Measurements from ENCODE around the gene KRT82.

KRT82 gene

DNA sequence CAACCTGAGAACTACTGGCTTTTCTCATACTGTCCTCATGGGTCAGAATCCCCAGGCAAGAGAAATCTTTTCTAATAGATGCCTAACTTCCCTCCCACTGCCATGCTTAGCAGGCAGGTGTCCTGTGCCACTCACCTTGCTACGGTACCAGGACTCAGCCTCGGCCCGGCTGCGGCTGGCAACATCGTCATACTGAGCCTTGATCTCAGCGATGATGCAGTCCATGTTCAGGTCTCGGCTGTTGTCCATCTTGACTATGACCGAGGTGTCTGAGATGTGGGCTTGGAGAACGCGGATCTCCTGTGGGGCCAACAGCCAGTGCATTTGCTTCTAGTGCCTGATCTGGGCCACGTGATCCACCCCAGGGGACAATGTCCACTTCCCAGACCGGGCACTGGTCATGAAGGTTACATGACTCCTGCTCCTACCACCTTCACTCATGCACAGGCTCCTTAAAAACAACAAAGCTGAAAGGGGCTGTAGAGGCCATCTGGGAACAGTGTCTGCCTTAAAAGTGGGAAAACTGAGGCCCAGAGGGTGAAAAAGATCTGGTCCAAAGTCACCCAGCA is 42.9 kb downstream of the KRT82 start:
- Histone ChIP-seq H3K4me3 (ENCODE audit: low read length) (no peak overlapping the region), H3K27ac (ENCODE audit: low read length) (no peak overlapping the region), H3K4me1 (ENCODE audit: insufficient read depth, low read length) (no peaks in the 10 kb centered on the region), H3K9me3 (ENCODE audit: insufficient read depth, low read depth, low read length) (no peaks in the 10 kb centered on the region), H3K27me3 (ENCODE audit: insufficient read depth, low read length) (no peaks in the 10 kb centered on the region), H3K9ac (ENCODE audit: low read depth, low read length) (no peak overlapping the region), H3K36me3 (ENCODE audit: insufficient read depth, low read depth, low read length) (no peaks in the 10 kb centered on the region)

DNA sequence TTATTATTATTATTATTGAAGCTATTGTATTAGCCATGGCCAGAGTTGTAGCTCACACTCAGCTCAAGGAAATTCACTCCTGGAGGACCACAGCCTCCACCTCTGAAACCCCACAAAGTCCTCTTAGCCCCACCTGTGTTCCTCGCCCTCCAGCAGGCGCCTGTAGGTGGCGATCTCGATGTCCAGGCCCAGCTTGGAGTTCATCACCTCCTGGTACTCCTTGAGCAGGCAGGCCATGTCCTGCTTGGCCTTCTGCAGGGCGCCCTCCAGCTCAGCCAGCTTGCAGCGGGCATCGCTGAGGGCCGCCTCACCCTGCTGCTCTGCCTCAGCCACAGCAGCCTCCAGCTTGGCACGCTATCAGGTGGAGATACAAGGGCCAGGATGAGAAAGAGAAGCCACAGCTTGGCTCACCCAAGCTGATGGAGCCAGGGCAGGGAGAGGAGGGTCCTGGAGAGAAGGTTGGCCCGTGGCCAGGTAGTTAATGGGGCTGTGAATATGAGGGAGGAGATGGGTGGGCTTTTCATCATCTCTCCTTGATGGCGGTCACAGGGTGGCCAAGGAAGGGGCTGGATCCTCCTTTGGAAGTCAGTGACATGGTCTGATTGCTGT is 43.9 kb downstream of the KRT82 start:
- Histone ChIP-seq H3K4me3 (ENCODE audit: low read length) (no peak overlapping the region), H3K4me1 (ENCODE audit: insufficient read depth, low read length) (no peaks in the 10 kb centered on the region), H3K36me3 (ENCODE audit: insufficient read depth, low read depth, low read length) (no peaks in the 10 kb centered on the region), H3K27me3 (ENCODE audit: insufficient read depth, low read length) (no peaks in the 10 kb centered on the region), H3K9ac (ENCODE audit: low read depth, low read length) (no peak overlapping the region), H3K27ac (ENCODE audit: low read length) (no peak overlapping the region), H3K9me3 (ENCODE audit: insufficient read depth, low read depth, low read length) (no peaks in the 10 kb centered on the region)

DNA sequence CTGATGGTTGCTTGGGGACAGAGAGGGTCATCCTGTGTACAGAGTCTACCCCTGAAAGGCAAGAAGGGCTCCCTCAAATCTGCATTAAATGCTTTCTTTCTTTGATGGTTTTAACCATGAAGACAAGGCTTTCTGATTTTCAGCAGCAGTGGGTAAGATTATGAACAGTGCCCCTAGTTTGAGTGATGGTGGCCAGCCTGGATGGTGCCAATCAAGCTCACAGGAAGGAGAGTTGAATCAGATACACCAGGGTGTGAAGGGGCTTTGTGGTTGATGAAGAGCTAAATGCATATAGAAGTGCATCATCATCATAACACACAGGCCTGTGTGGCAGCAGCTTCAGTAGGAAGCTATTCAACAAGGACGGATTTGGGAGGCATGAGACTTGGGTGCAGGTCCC is 44.6 kb downstream of the KRT82 start:
- no peak overlapping the region for H3K4me3 ChIP-seq (ENCODE audit: low read length)
- no peaks in the 10 kb centered on the region for H3K36me3 ChIP-seq (ENCODE audit: insufficient read depth, low read depth, low read length)
- no peak overlapping the region for H3K9ac ChIP-seq (ENCODE audit: low read depth, low read length)
- H3K9me3 ChIP-seq (ENCODE audit: insufficient read depth, low read depth, low read length), result no peaks in the 10 kb centered on the region
- no peaks in the 10 kb centered on the region for H3K4me1 ChIP-seq (ENCODE audit: insufficient read depth, low read length)
- H3K27ac ChIP-seq (ENCODE audit: low read length), result no peak overlapping the region
- H3K27me3 ChIP-seq (ENCODE audit: insufficient read depth, low read length), result no peaks in the 10 kb centered on the region

DNA sequence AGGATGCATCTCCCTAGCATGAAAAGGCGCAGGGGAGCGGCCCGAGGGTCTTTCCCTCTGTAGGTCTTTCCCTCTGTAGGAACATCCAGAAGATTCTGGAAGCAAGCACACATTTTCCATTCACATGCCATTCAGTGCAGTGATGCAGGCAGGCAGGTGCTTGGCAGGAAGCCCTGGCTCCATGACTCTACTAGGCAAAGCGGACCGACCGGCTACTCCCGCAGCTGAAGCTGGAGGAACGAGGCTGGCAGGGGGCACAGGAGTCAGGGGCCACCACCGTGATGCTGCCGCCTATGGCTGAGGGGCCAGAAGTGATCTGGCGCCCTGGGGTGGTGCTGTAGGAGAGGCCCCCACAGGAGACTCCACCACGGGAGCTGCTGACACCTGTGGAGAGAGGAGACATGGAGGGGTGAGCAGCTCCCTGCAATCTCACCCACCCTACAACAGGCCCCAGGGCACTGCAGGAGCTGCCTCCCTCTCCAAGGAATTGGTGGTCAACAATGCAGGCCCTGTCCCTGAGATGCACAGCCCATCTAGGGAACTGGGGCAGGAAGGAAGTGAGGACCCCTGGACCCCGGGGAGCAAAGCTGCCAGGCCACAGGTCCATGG is 45.4 kb downstream of the KRT82 start:
- no peaks in the 10 kb centered on the region for H3K27me3 ChIP-seq (ENCODE audit: insufficient read depth, low read length)
- H3K27ac ChIP-seq (ENCODE audit: low read length), result no peak overlapping the region
- H3K4me1 ChIP-seq (ENCODE audit: insufficient read depth, low read length), result no peaks in the 10 kb centered on the region
- no peak overlapping the region for H3K9ac ChIP-seq (ENCODE audit: low read depth, low read length)
- no peaks in the 10 kb centered on the region for H3K9me3 ChIP-seq (ENCODE audit: insufficient read depth, low read depth, low read length)
- H3K4me3 ChIP-seq (ENCODE audit: low read length), result no peak overlapping the region
- no peaks in the 10 kb centered on the region for H3K36me3 ChIP-seq (ENCODE audit: insufficient read depth, low read depth, low read length)

DNA sequence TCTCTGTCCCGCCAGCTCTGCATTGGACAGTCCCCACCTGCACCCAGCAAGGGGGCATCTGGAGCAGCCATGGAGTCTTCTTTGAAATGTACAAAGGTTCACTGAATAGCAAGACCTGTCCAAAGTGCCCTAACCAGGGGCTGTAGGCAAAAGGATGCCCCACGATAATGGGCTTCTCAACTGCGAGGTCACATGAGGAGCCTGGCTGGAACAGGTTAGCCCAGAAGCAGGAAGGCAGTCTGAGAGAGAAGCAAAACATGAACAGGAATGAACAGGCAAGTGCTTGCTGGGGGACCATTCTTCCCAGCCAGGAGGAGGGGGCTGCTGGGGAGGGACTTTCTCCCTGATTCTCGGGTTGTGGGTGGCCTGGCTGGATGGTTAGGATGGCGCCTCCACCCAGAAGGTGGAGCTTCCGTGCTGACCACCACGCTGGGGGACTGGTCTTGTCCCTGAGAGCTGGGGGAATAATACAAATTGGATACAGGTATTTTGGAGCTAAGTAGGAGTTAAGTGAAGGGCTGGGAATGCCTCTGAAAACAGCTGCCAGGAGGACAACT is 46.0 kb downstream of the KRT82 start:
- Histone ChIP-seq H3K27ac (ENCODE audit: low read length) (no peak overlapping the region), H3K4me1 (ENCODE audit: insufficient read depth, low read length) (no peaks in the 10 kb centered on the region), H3K4me3 (ENCODE audit: low read length) (no peak overlapping the region), H3K27me3 (ENCODE audit: insufficient read depth, low read length) (no peaks in the 10 kb centered on the region), H3K9ac (ENCODE audit: low read depth, low read length) (no peak overlapping the region), H3K9me3 (ENCODE audit: insufficient read depth, low read depth, low read length) (no peaks in the 10 kb centered on the region), H3K36me3 (ENCODE audit: insufficient read depth, low read depth, low read length) (no peaks in the 10 kb centered on the region)

DNA sequence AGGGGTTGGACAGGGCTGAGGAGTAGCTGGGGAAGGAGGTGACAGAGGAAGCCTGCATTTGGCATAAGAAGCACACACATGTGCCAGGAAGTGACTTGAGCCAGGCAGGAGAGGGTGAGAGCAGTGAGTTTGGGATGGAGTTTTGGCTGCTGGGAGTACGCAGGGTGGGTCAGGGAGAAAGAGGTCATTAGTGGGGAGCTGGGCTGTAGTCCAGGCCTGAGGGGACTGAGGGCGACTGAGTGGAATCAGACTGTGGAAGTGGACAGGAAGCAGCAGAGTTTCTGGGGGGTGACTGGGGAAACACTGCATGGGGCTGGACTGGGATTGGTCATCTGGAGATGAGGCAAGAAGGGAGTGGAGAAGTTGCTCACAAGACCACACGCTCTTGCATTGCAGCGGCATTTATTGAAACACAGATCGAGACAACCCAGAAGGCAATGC is 46.5 kb downstream of the KRT82 start:
- H3K36me3 ChIP-seq (ENCODE audit: insufficient read depth, low read depth, low read length), result no peaks in the 10 kb centered on the region
- no peak overlapping the region for H3K4me3 ChIP-seq (ENCODE audit: low read length)
- H3K9ac ChIP-seq (ENCODE audit: low read depth, low read length), result no peak overlapping the region
- H3K9me3 ChIP-seq (ENCODE audit: insufficient read depth, low read depth, low read length), result no peaks in the 10 kb centered on the region
- H3K27me3 ChIP-seq (ENCODE audit: insufficient read depth, low read length), result no peaks in the 10 kb centered on the region
- no peak overlapping the region for H3K27ac ChIP-seq (ENCODE audit: low read length)
- no peaks in the 10 kb centered on the region; the same call in 1 of the 2 replicates for H3K4me1 ChIP-seq (ENCODE audit: insufficient read depth, low read length)

DNA sequence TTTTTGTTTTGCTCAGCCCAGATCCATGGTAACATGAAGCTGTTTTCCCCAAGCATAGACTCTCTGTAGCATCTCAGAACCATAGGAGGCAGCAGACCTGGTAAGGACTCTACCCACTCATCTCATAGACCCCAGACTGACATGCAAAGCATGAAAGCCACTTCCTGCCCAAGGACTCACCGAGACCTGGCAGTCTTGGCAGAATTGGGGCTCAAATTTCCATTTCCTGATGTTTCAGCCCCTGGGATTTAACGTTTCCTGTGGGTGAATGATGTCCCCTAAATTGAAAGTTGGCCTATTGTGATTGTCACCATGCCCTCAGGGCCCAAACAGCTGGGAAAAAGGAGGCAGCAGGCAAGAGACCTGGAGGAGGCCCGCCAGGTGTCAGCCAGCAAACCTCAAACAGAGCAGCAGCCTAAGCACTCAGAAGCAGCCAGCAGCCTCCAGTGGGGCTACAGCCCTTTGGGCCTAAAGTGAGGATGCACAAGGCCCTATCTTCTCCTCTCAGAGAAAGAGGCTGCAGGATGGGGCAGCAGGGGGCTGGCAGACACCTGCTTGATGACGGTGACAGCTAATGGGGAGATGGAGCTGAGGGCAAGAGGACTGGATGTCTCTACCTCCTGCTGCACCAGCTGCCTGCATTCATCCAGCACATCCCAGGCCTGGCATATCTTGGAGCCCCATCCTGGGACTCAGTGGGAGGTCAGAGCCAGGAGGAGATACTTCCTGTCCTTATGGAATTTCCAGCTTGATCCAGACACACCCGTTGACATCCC is 47.4 kb downstream of the KRT82 start:
- no peak overlapping the region for H3K4me3 ChIP-seq (ENCODE audit: low read length)

DNA sequence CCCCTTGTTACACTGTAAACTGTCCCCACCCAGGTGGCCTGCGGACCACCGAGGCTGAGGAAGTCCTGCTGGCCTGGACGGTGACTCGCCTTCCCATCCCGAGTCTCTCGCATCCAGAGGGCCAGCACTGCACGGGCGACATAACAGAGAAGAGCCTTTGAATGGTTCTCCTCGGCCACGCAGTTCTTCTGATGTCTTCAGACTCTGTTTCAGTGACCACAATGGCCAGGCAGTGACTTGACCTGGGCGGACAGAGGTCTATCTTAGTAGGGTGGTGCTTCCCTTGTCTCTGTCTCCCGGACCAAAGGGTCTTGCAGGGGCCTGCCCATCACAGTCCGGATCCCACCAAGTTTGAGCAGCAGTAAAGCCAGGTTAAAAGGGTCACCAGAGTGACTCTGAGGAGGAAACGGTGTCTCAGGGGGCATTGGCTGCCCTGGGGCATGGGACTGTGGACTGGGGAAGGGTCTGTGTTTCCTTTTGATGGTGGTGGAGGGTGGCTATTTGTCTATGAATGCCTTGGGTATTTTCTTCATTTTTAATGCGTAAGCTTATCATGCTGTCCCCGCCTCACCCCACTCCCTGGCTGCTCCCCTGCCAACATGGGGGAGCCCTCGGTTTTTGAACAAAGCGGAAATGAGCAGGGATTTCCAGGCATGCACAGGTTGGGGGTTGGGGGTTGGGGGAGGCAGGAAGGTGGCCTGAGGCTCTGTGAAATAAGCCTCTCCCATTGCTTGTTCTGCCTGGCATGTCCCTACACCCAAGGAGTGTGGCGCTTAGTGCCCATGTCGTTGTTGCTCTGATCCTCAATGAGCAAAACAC is 49.2 kb downstream of the KRT82 start:
- no peak overlapping the region for H3K27ac ChIP-seq (ENCODE audit: low read length)
- peaks cover 6% of the 10 kb centered on the region; the same call in 1 of the 2 replicates for H3K27me3 ChIP-seq (ENCODE audit: insufficient read depth, low read length)
- H3K4me3 ChIP-seq (ENCODE audit: low read length), result no peak overlapping the region
- H3K36me3 ChIP-seq (ENCODE audit: insufficient read depth, low read depth, low read length), result no peaks in the 10 kb centered on the region
- no peak overlapping the region for H3K9ac ChIP-seq (ENCODE audit: low read depth, low read length)
- no peaks in the 10 kb centered on the region for H3K9me3 ChIP-seq (ENCODE audit: insufficient read depth, low read depth, low read length)
- no peaks in the 10 kb centered on the region; the same call in 1 of the 2 replicates for H3K4me1 ChIP-seq (ENCODE audit: insufficient read depth, low read length)

More for the DNA sequence above, 47.4 kb downstream of the KRT82 start:
- Histone ChIP-seq H3K27ac (ENCODE audit: low read length) (no peak overlapping the region), H3K9ac (ENCODE audit: low read depth, low read length) (no peak overlapping the region), H3K9me3 (ENCODE audit: insufficient read depth, low read depth, low read length) (no peaks in the 10 kb centered on the region), H3K4me1 (ENCODE audit: insufficient read depth, low read length) (no peaks in the 10 kb centered on the region; the same call in 1 of the 2 replicates), H3K36me3 (ENCODE audit: insufficient read depth, low read depth, low read length) (no peaks in the 10 kb centered on the region), H3K27me3 (ENCODE audit: insufficient read depth, low read length) (no peaks in the 10 kb centered on the region)

DNA sequence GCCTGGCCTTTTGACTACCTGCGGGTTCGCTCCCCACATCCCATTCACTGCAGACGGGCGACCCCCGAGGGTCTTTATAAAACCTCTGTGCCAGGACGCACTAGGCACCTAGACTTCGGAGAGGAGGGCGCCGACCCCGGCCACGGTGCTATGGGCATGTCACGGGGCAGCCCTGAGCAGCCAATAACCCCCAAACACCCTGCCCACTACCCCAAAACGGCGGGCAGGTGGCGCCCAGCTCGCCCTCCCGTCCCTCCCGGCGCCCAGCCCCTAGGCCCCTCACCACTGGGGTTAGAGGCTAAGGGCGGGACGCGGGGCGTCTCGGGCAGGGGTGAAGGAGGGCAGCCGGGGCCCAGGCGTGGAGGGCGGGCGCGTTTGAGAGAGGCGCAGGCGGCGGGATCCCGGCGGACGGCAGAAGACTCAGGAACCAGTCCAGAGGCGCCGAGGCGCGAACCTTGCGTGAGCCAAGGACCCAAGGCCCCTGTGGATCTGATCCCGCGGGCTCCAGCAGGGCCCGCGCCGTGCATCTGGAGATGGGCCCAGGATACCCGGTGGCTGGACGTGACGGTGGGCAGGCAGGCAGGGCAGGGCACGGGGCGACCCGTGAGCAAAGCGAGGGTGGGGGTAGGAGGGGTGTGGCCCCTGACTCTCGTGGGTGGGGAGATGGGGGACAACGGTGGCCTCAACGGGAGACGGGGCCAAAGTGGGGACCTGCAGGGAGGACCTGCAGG is 49.9 kb downstream of the KRT82 start:
- Histone ChIP-seq H3K4me3 (ENCODE audit: low read length) (no peak overlapping the region), H3K27me3 (ENCODE audit: insufficient read depth, low read length) (peaks cover 6% of the 10 kb centered on the region; the same call in 1 of the 2 replicates), H3K36me3 (ENCODE audit: insufficient read depth, low read depth, low read length) (no peaks in the 10 kb centered on the region), H3K9me3 (ENCODE audit: insufficient read depth, low read depth, low read length) (no peaks in the 10 kb centered on the region), H3K27ac (ENCODE audit: low read length) (no peak overlapping the region), H3K9ac (ENCODE audit: low read depth, low read length) (no peak overlapping the region), H3K4me1 (ENCODE audit: insufficient read depth, low read length) (no peaks in the 10 kb centered on the region; the same call in 1 of the 2 replicates)

DNA sequence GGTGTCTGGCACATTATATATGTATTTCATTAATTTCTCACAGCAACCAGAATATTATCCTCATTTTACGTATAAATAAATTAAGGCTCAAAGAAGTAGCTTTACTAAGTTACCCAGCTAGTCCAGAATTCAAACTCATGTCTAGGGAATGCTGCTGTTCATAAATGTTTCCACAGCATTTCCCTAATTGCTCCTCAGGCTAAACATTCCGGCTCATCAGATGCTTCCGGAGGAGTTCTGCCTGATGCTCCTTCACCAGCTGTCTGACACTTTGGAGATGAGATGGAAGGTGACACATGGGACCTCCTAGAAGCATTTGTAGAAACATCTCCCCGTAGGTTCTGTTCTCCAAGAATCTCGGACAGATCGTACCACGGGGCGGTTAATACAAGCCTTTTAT is 51.0 kb downstream of the KRT82 start:
- Histone ChIP-seq H3K9ac (ENCODE audit: low read depth, low read length) (no peak overlapping the region), H3K4me3 (ENCODE audit: low read length) (no peak overlapping the region), H3K9me3 (ENCODE audit: insufficient read depth, low read depth, low read length) (no peaks in the 10 kb centered on the region), H3K27ac (ENCODE audit: low read length) (no peak overlapping the region), H3K4me1 (ENCODE audit: insufficient read depth, low read length) (no peaks in the 10 kb centered on the region; the same call in 1 of the 2 replicates), H3K27me3 (ENCODE audit: insufficient read depth, low read length) (peaks cover 6% of the 10 kb centered on the region; the same call in 1 of the 2 replicates), H3K36me3 (ENCODE audit: insufficient read depth, low read depth, low read length) (no peaks in the 10 kb centered on the region)
